GM12873 (cell line): ENCODE measurements around the gene FCRLB.

Experiments used
- CTCF ChIP-seq: IDR thresholded peaks from 2 replicates; pipeline ENCODE4 v1.5.1; 2012; ENCODE audit warnings: low read depth, mild to moderate bottlenecking, moderate library complexity, low read length, control low read depth; ENCODE audit not compliant: insufficient read depth; ENCODE audit errors: missing control alignments

Gene FCRLB

GRCh38 chr1:161747801-161748200 lies 26.5 kb downstream of the FCRLB start:
- no peak for TF ChIP-seq CTCF

GRCh38 chr1:161749509-161750407 lies 28.4 kb downstream of the FCRLB start, which contains the start of gene DUSP12:
Gene DUSP12, plus strand, starts transcription at chr1:161749786. Its CDS starts 16 bp downstream, at chr1:161749802.
- TF ChIP-seq CTCF = peak; percentile 24

GRCh38 chr1:161763522-161764098 lies 42.3 kb downstream of the FCRLB start:
- peak; percentile 73 for TF ChIP-seq CTCF

GRCh38 chr1:161766102-161766981 lies 45.0 kb downstream of the FCRLB start, which contains the start of gene ATF6:
Gene ATF6, plus strand, starts transcription at chr1:161766320. Its CDS starts 41 bp downstream, at chr1:161766361.
- TF ChIP-seq CTCF = peak; percentile 5

- TF ChIP-seq CTCF = no peak
These were observed 47.1 kb downstream of the FCRLB start for GRCh38 chr1:161768461-161768860.

GRCh38 chr1:161768986-161769672 lies 47.8 kb downstream of the FCRLB start:
- no peak for TF ChIP-seq CTCF
